Keratinocyte (primary cell): Measurements from ENCODE around the gene PRPF18.

Experiments
- EZH2 ChIP-seq: IDR thresholded peaks from one replicate; pipeline ENCODE4 v1.6.1; 2012; ENCODE audit warnings: inconsistent platforms, mild to moderate bottlenecking, low read length, moderate library complexity
- TF ChIP-seq, protein P1 (sequence below), 3 experiments: IDR thresholded peaks in 1 of 3; conservative IDR thresholded peaks in 1 of 3; optimal IDR thresholded peaks in 1 of 3; 2 replicates in 2 of 3; 3 replicates in 1 of 3; pipeline versions ENCODE3 to v1.5.1; 2011; ENCODE audit warnings: low read length in 3 of 3, mild to moderate bottlenecking in 3 of 3, moderate library complexity in 2 of 3, control low read depth in 1 of 3, inconsistent platforms in 1 of 3; ENCODE audit not compliant: insufficient read depth in 2 of 3; ENCODE audit errors: extremely low read depth in 1 of 3

DNA sequence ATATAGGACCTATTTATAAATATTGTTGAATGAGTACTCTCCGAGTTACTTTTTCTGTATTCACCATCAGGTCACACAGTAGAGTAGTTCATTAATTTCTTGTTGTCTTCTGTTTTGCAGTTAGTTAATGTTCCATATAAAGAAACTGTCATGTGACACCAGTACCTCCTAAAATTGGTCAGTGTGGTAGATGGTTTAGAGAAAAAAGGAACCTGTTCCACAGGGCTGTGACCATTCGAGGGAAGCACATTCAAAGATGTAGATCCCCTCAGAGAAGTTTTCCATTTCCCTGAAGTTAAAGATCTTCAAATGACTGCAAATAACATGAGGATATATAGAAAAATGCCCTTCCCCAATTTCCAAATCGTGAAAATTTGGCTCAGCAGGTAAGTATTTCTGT, 45.7 kb downstream of the PRPF18 start:
- TF ChIP-seq, protein P1, sequence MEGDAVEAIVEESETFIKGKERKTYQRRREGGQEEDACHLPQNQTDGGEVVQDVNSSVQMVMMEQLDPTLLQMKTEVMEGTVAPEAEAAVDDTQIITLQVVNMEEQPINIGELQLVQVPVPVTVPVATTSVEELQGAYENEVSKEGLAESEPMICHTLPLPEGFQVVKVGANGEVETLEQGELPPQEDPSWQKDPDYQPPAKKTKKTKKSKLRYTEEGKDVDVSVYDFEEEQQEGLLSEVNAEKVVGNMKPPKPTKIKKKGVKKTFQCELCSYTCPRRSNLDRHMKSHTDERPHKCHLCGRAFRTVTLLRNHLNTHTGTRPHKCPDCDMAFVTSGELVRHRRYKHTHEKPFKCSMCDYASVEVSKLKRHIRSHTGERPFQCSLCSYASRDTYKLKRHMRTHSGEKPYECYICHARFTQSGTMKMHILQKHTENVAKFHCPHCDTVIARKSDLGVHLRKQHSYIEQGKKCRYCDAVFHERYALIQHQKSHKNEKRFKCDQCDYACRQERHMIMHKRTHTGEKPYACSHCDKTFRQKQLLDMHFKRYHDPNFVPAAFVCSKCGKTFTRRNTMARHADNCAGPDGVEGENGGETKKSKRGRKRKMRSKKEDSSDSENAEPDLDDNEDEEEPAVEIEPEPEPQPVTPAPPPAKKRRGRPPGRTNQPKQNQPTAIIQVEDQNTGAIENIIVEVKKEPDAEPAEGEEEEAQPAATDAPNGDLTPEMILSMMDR (optimal IDR thresholded peaks at IDR 0.05 in 1 of 3, IDR thresholded peaks at IDR 0.05 in 1 of 3, conservative IDR thresholded peaks at IDR 0.05 in 1 of 3; ENCODE audit: extremely low read depth in 1 of 3, insufficient read depth in 2 of 3, low read length in 3 of 3): no peak
- no peak for TF ChIP-seq EZH2
